ENCODE data around the gene POLDIP2. TPM values are rescaled to one million over a fixed set of nuclear protein-coding genes. Genes with fewer than 3 reads are reported as not detected.

Gene POLDIP2
- total and polyA plus RNA-seq, 2 of the 13 experiments (the other 11 are each of a cell fraction or from before 2014, with no cell fraction given): 85.9 to 114 TPM

DNA sequence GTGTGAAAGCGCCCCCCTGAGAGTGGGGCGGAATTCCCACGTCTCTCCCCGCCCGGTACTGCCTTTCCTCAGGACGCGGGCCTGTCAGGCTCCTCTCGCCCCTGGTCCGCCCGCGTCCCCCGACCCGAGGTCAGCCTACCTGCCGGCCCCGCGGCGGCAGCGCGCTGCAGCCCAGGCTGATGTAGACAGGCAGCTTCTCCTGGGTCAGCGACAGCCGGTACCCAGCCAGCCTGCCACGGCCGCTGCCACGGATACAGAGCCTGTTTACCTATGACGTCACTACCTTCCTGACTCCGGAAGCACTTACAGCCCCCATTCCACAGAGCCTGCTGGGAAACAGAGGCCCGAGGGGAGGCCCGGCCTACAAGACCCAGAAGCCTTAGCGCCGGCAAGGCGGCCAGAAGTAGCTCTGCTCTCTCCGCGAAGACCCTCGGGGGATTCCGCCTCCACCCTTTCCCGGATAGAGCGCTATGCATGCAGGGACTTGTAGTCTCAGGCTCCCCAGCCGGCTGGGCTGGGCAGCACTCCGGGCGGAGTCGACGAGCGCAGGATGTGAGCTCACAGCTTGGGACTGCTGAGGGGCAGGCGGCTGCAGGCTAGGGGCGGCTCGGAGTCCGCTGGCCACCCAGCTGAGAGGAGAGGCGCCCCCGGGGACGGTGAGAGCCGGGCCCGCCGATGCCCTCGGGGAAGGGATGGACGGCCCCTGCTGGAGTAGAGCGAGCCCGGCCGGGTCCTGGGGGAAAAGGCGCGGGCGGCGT is 21.9 kb downstream of the POLDIP2 start, which contains the start of the genes IFT20 and TNFAIP1 (continued):
- TF ChIP-seq, protein P1, sequence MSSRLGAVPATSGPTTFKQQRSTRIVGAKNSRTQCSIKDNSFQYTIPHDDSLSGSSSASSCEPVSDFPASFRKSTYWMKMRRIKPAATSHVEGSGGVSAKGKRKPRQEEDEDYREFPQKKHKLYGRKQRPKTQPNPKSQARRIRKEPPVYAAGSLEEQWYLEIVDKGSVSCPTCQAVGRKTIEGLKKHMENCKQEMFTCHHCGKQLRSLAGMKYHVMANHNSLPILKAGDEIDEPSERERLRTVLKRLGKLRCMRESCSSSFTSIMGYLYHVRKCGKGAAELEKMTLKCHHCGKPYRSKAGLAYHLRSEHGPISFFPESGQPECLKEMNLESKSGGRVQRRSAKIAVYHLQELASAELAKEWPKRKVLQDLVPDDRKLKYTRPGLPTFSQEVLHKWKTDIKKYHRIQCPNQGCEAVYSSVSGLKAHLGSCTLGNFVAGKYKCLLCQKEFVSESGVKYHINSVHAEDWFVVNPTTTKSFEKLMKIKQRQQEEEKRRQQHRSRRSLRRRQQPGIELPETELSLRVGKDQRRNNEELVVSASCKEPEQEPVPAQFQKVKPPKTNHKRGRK (CRISPR knock-in tag; IDR thresholded peaks at IDR 0.05): no peak
- TF ChIP-seq ZNF792 (CRISPR knock-in tag; IDR thresholded peaks at IDR 0.05): 0 out of 2 replicates have a peak, but pooled peaks have one; percentile 42
- TF ChIP-seq ZNF598 (CRISPR knock-in tag; IDR thresholded peaks at IDR 0.05; ENCODE audit: borderline replicate concordance): no peak
- no peak for TF ChIP-seq ZNF547 (CRISPR knock-in tag; IDR thresholded peaks at IDR 0.05)
- no peak for TF ChIP-seq ZNF775 (CRISPR knock-in tag; IDR thresholded peaks at IDR 0.05; ENCODE audit: borderline replicate concordance)
- TF ChIP-seq, protein P2, sequence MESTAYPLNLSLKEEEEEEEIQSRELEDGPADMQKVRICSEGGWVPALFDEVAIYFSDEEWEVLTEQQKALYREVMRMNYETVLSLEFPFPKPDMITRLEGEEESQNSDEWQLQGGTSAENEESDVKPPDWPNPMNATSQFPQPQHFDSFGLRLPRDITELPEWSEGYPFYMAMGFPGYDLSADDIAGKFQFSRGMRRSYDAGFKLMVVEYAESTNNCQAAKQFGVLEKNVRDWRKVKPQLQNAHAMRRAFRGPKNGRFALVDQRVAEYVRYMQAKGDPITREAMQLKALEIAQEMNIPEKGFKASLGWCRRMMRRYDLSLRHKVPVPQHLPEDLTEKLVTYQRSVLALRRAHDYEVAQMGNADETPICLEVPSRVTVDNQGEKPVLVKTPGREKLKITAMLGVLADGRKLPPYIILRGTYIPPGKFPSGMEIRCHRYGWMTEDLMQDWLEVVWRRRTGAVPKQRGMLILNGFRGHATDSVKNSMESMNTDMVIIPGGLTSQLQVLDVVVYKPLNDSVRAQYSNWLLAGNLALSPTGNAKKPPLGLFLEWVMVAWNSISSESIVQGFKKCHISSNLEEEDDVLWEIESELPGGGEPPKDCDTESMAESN (CRISPR knock-in tag; conservative IDR thresholded peaks at IDR 0.05): peak; percentile 80
- peak; percentile 54; the same call in 1 of the 2 replicates for TF ChIP-seq ZIK1 (CRISPR knock-in tag; IDR thresholded peaks at IDR 0.05; ENCODE audit: borderline replicate concordance, low read depth)
- 0 out of 2 replicates have a peak, but pooled peaks have one; percentile 34 for TF ChIP-seq IRX3 (CRISPR knock-in tag; IDR thresholded peaks at IDR 0.05; ENCODE audit: borderline replicate concordance, low read depth)
- TF ChIP-seq ZFP41 (CRISPR knock-in tag; IDR thresholded peaks at IDR 0.05; ENCODE audit: borderline replicate concordance): no peak
- no peak for TF ChIP-seq NR3C1 (CRISPR knock-in tag; IDR thresholded peaks at IDR 0.05)
- peak; percentile 71; the same call in 1 of the 2 replicates for TF ChIP-seq MIER2 (CRISPR knock-in tag; IDR thresholded peaks at IDR 0.05)
- peak; percentile 76 for TF ChIP-seq ELF3 (CRISPR knock-in tag; IDR thresholded peaks at IDR 0.05)
- TF ChIP-seq, protein P3, sequence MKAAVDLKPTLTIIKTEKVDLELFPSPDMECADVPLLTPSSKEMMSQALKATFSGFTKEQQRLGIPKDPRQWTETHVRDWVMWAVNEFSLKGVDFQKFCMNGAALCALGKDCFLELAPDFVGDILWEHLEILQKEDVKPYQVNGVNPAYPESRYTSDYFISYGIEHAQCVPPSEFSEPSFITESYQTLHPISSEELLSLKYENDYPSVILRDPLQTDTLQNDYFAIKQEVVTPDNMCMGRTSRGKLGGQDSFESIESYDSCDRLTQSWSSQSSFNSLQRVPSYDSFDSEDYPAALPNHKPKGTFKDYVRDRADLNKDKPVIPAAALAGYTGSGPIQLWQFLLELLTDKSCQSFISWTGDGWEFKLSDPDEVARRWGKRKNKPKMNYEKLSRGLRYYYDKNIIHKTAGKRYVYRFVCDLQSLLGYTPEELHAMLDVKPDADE (CRISPR knock-in tag; IDR thresholded peaks at IDR 0.05): peak; percentile 14; the same call in 1 of the 2 replicates
- TF ChIP-seq FOXM1 (CRISPR knock-in tag; IDR thresholded peaks at IDR 0.05): no peak
- peak; percentile 69; the same call in 1 of the 2 replicates for TF ChIP-seq YEATS4 (CRISPR knock-in tag; IDR thresholded peaks at IDR 0.05; ENCODE audit: borderline replicate concordance)
- peak; percentile 95 for TF ChIP-seq GATAD1 (CRISPR knock-in tag; IDR thresholded peaks at IDR 0.05)
- no peak; the same call in 1 of the 2 replicates for TF ChIP-seq MAZ (IDR thresholded peaks at IDR 0.05; ENCODE audit: borderline replicate concordance, low read depth, low read length)
- TF ChIP-seq MAZ (CRISPR knock-in tag; IDR thresholded peaks at IDR 0.05; ENCODE audit: low read depth): no peak
- TF ChIP-seq CBFB (CRISPR knock-in tag; IDR thresholded peaks at IDR 0.05): peak; percentile 60
- no peak for TF ChIP-seq MTF1 (CRISPR knock-in tag; IDR thresholded peaks at IDR 0.05)
- no peak for TF ChIP-seq ZNF7 (CRISPR knock-in tag; IDR thresholded peaks at IDR 0.05)
- TF ChIP-seq BHLHE40 (IDR thresholded peaks at IDR 0.05; ENCODE audit: low read length): no peak; the same call in 1 of the 2 replicates
- no peak for TF ChIP-seq SRSF9 (IDR thresholded peaks at IDR 0.05; ENCODE audit: borderline replicate concordance, insufficient read depth, low read depth, low read length, poor library complexity, severe bottlenecking)
- TF ChIP-seq ETV6 (CRISPR knock-in tag; conservative IDR thresholded peaks at IDR 0.05): 0 out of 2 replicates have a peak, but pooled peaks have one; percentile 46
- TF ChIP-seq PHF20 (CRISPR knock-in tag; IDR thresholded peaks at IDR 0.05): peak; percentile 90
- TF ChIP-seq SNAI1 (CRISPR knock-in tag; IDR thresholded peaks at IDR 0.05; ENCODE audit: borderline replicate concordance): no peak
- TF ChIP-seq ELF1 (CRISPR knock-in tag; IDR thresholded peaks at IDR 0.05): peak; percentile 92
